HepG2 (cell line): Measurements from ENCODE around the gene DUS3L. TPM values are rescaled to one million over a fixed set of nuclear protein-coding genes. Genes with fewer than 3 reads are reported as not detected.
A peak's percentile ranks its signal among the peaks of the same experiment; 100 is the strongest.

ENCODE experiments used
- GATA4 ChIP-seq: sonication (generic); IDR thresholded peaks from 2 replicates; pipeline ENCODE4 v1.6.1; 2016; ENCODE audit warnings: antibody characterized with exemption, low read depth, borderline replicate concordance
- NFE2L2 ChIP-seq: fragments of 150-350 bp; IDR thresholded peaks from 2 replicates; pipeline ENCODE4 v1.6.1; 2014; ENCODE audit warnings: low read length
- PCBP2 ChIP-seq: fragments of 200-400 bp; formaldehyde crosslinking; optimal IDR thresholded peaks from 2 replicates; pipeline ENCODE3; 2018; ENCODE audit warnings: low read length, low read depth; ENCODE audit not compliant: poor library complexity, severe bottlenecking
- REL ChIP-seq: sonication (generic); formaldehyde crosslinking; conservative IDR thresholded peaks from 2 replicates; pipeline ENCODE4 v1.8.0; 2022; ENCODE audit warnings: mild to moderate bottlenecking, missing genetic modification reagents, moderate library complexity
- SP140L ChIP-seq: sonication (generic); formaldehyde crosslinking; IDR thresholded peaks from 2 replicates; pipeline ENCODE4 v1.4.0; 2020; ENCODE audit warnings: missing genetic modification reagents, borderline replicate concordance
- SP2 ChIP-seq: sonication (generic); formaldehyde crosslinking; IDR thresholded peaks from 2 replicates; pipeline ENCODE4 v1.5.1; 2020; ENCODE audit warnings: mild to moderate bottlenecking, missing genetic modification reagents
- SRF ChIP-seq: IDR thresholded peaks from 2 replicates; pipeline ENCODE4 v1.6.1; 2011; ENCODE audit warnings: mild to moderate bottlenecking, low read depth, low read length, moderate library complexity
- TEAD2 ChIP-seq: sonication (generic); formaldehyde crosslinking; IDR thresholded peaks from 2 replicates; pipeline ENCODE4 v1.9.0; 2021; ENCODE audit warnings: missing genetic modification reagents
- TOE1 ChIP-seq: sonication (generic); formaldehyde crosslinking; IDR thresholded peaks from 2 replicates; pipeline ENCODE4 v1.4.0; 2020; ENCODE audit warnings: mild to moderate bottlenecking, missing genetic modification reagents
- WIZ ChIP-seq: sonication (generic); formaldehyde crosslinking; IDR thresholded peaks from 2 replicates; pipeline ENCODE4 v1.5.1; 2020; ENCODE audit warnings: mild to moderate bottlenecking, missing genetic modification reagents
- ZBTB8A ChIP-seq: sonication (generic); formaldehyde crosslinking; IDR thresholded peaks from 2 replicates; pipeline ENCODE4 v1.4.0; 2020; ENCODE audit warnings: mild to moderate bottlenecking, low read depth, missing genetic modification reagents, borderline replicate concordance
- ZEB1 ChIP-seq: IDR thresholded peaks from 2 replicates; pipeline ENCODE4 v1.6.1; 2012; ENCODE audit warnings: mild to moderate bottlenecking, low read depth, inconsistent platforms; ENCODE audit not compliant: insufficient replicate concordance
- ZNF33A ChIP-seq: sonication (generic); formaldehyde crosslinking; IDR thresholded peaks from 2 replicates; pipeline ENCODE4 v1.5.1; 2020; ENCODE audit warnings: missing genetic modification reagents, mild to moderate bottlenecking, moderate library complexity, borderline replicate concordance
- ZNF546 ChIP-seq: sonication (generic); formaldehyde crosslinking; conservative IDR thresholded peaks from 2 replicates; pipeline ENCODE4 v1.8.1; 2023; ENCODE audit warnings: mild to moderate bottlenecking, missing genetic modification reagents
- ZNF790 ChIP-seq: sonication (generic); formaldehyde crosslinking; IDR thresholded peaks from 2 replicates; pipeline ENCODE4 v1.8.0; 2022; ENCODE audit warnings: missing genetic modification reagents, mild to moderate bottlenecking, borderline replicate concordance
- polyA plus RNA-seq, 8 experiments: library from polyadenylated mRNA; depleted of rRNA in 3 of 8; stranded (reverse) in 7 of 8; unstranded in 1 of 8; fragments of >200 nt; fragmentation: Illumina TruSeq in 4 of 8; extraction: Trizol in 4 of 8; gene quantifications; 2 replicates each; pipeline versions ENCODE4 v1.2.1 to v1.2.3, GENCODE V29; 2011 to 2016; ENCODE audit warnings: low read depth in 4 of 8, missing spikeins in 1 of 8, mixed read lengths in 1 of 8; ENCODE audit not compliant: insufficient read depth in 1 of 8
- total RNA-seq, 5 experiments: library from RNA; depleted of rRNA; stranded (reverse); fragments of >200 nt; fragmentation: Illumina TruSeq; extraction: Trizol; gene quantifications; 2 replicates each; pipeline ENCODE4 v1.2.3, GENCODE V29; 2016; ENCODE audit warnings: low read depth in 1 of 5
- TF ChIP-seq, protein P1 (sequence below): sonication (generic); formaldehyde crosslinking; IDR thresholded peaks from 2 replicates; pipeline ENCODE4 v1.4.0; 2020; ENCODE audit warnings: mild to moderate bottlenecking, missing genetic modification reagents
- TF ChIP-seq, protein P2 (sequence below): sonication (generic); formaldehyde crosslinking; IDR thresholded peaks from 2 replicates; pipeline ENCODE4 v1.8.1; 2023; ENCODE audit warnings: mild to moderate bottlenecking, missing genetic modification reagents, borderline replicate concordance
- TF ChIP-seq, protein P3 (sequence below): sonication (generic); formaldehyde crosslinking; IDR thresholded peaks from 2 replicates; pipeline ENCODE4 v1.5.1; 2020; ENCODE audit warnings: mild to moderate bottlenecking, missing genetic modification reagents, moderate library complexity
- TF ChIP-seq, protein P4 (sequence below): conservative IDR thresholded peaks from 2 replicates; pipeline ENCODE4 v1.6.1; 2018; ENCODE audit warnings: missing genetic modification reagents
- TF ChIP-seq, protein P5 (sequence below): IDR thresholded peaks from 2 replicates; pipeline ENCODE4 v1.4.0; 2020; ENCODE audit warnings: mild to moderate bottlenecking, missing genetic modification reagents
- TF ChIP-seq, protein P6 (sequence below): IDR thresholded peaks from 2 replicates; pipeline ENCODE4 v1.6.1; 2016

DUS3L gene
- total and polyA plus RNA-seq, 2 of the 13 experiments (the other 11 are each of a cell fraction or from before 2014, with no cell fraction given) = 13.3 to 25.1 TPM

DNA sequence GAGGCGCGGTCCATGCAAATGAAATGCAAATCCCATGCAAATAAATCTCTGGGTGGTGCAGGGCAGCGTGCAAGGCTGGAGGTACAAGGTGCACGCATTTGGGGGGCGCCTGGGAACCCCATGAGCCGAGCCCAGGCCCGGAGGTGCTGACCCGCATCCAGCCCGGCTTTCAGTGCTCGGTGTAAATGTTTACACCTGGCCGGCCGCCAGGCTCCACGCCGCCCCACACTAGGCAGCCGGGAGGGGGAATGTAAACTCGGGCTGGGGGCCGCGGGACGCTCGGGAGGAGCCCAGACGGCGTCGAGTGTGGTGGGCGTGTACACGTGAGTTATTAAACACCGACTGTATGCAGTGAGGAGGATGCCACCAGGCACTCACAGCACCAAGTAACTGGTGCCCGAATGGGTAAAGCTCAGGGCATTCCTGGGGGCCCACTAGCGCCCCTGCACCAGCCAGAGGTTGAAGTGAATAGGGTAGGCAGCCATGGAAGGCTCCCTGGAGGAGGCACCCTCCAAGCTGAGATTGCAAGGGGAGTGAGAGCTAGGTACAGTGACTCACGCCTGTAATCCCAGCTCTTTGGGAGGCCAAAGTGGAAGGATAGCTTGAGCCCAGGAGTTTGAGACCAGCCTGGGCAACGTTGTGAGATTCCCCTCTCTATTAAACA, 31.4 kb upstream of the DUS3L start (continued):
- TF ChIP-seq ZBTB8A (CRISPR knock-in tag) (no peak), ZNF33A (CRISPR knock-in tag) (no peak), TOE1 (CRISPR knock-in tag) (no peak), ZNF546 (CRISPR knock-in tag) (no peak), SP140L (CRISPR knock-in tag) (no peak), SP2 (CRISPR knock-in tag) (no peak), TEAD2 (no peak), GATA4 (no peak), ZNF790 (CRISPR knock-in tag) (no peak), SRF (no peak), ZEB1 (no peak), REL (CRISPR knock-in tag) (no peak), PCBP2 (no peak), WIZ (CRISPR knock-in tag) (no peak), NFE2L2 (no peak)
- TF ChIP-seq, protein P1, sequence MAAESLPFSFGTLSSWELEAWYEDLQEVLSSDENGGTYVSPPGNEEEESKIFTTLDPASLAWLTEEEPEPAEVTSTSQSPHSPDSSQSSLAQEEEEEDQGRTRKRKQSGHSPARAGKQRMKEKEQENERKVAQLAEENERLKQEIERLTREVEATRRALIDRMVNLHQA (CRISPR knock-in tag) = no peak
- TF ChIP-seq, protein P2, sequence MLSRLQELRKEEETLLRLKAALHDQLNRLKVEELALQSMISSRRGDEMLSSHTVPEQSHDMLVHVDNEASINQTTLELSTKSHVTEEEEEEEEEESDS = no peak
- TF ChIP-seq, protein P3, sequence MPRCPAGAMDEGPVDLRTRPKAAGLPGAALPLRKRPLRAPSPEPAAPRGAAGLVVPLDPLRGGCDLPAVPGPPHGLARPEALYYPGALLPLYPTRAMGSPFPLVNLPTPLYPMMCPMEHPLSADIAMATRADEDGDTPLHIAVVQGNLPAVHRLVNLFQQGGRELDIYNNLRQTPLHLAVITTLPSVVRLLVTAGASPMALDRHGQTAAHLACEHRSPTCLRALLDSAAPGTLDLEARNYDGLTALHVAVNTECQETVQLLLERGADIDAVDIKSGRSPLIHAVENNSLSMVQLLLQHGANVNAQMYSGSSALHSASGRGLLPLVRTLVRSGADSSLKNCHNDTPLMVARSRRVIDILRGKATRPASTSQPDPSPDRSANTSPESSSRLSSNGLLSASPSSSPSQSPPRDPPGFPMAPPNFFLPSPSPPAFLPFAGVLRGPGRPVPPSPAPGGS (CRISPR knock-in tag) = no peak
- TF ChIP-seq, protein P4, sequence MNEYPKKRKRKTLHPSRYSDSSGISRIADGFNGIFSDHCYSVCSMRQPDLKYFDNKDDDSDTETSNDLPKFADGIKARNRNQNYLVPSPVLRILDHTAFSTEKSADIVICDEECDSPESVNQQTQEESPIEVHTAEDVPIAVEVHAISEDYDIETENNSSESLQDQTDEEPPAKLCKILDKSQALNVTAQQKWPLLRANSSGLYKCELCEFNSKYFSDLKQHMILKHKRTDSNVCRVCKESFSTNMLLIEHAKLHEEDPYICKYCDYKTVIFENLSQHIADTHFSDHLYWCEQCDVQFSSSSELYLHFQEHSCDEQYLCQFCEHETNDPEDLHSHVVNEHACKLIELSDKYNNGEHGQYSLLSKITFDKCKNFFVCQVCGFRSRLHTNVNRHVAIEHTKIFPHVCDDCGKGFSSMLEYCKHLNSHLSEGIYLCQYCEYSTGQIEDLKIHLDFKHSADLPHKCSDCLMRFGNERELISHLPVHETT (CRISPR knock-in tag) = no peak
- TF ChIP-seq, protein P5, sequence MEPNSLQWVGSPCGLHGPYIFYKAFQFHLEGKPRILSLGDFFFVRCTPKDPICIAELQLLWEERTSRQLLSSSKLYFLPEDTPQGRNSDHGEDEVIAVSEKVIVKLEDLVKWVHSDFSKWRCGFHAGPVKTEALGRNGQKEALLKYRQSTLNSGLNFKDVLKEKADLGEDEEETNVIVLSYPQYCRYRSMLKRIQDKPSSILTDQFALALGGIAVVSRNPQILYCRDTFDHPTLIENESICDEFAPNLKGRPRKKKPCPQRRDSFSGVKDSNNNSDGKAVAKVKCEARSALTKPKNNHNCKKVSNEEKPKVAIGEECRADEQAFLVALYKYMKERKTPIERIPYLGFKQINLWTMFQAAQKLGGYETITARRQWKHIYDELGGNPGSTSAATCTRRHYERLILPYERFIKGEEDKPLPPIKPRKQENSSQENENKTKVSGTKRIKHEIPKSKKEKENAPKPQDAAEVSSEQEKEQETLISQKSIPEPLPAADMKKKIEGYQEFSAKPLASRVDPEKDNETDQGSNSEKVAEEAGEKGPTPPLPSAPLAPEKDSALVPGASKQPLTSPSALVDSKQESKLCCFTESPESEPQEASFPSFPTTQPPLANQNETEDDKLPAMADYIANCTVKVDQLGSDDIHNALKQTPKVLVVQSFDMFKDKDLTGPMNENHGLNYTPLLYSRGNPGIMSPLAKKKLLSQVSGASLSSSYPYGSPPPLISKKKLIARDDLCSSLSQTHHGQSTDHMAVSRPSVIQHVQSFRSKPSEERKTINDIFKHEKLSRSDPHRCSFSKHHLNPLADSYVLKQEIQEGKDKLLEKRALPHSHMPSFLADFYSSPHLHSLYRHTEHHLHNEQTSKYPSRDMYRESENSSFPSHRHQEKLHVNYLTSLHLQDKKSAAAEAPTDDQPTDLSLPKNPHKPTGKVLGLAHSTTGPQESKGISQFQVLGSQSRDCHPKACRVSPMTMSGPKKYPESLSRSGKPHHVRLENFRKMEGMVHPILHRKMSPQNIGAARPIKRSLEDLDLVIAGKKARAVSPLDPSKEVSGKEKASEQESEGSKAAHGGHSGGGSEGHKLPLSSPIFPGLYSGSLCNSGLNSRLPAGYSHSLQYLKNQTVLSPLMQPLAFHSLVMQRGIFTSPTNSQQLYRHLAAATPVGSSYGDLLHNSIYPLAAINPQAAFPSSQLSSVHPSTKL (CRISPR knock-in tag) = peak; percentile 9; the same call in 1 of the 2 replicates
- TF ChIP-seq, protein P6, sequence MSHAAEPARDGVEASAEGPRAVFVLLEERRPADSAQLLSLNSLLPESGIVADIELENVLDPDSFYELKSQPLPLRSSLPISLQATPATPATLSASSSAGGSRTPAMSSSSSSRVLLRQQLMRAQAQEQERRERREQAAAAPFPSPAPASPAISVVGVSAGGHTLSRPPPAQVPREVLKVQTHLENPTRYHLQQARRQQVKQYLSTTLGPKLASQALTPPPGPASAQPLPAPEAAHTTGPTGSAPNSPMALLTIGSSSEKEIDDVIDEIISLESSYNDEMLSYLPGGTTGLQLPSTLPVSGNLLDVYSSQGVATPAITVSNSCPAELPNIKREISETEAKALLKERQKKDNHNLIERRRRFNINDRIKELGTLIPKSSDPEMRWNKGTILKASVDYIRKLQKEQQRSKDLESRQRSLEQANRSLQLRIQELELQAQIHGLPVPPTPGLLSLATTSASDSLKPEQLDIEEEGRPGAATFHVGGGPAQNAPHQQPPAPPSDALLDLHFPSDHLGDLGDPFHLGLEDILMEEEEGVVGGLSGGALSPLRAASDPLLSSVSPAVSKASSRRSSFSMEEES (CRISPR knock-in tag) = no peak
